Cardiac muscle cell (in vitro differentiated cells and primary cell): ENCODE measurements around the gene CARMIL3. TPM values are rescaled to one million over a fixed set of nuclear protein-coding genes. Genes with fewer than 3 reads are reported as not detected.
"Not testable (repeated sequence)": the region's sequence is repeated elsewhere in the genome, so short reads cannot be mapped to it uniquely, and the experiment has no call there.

Source experiments
- DNase-seq, 2 donors: peaks; one replicate each; pipeline versions ENCODE4 v3.0.0 to v3.0.0-alpha.2; 2010 to 2017; ENCODE audit warnings: low read depth in 1 of 2, low spot score in 1 of 2
- H3K27ac ChIP-seq: fragments of 200-600 bp; sonication (generic); 2 replicates; pipeline ENCODE4 v1.5.1; 2016
- H3K27me3 ChIP-seq: fragments of 200-600 bp; sonication (generic); 2 replicates; pipeline ENCODE4 v1.6.0; 2016; ENCODE audit warnings: control low read depth
- H3K36me3 ChIP-seq: fragments of 200-600 bp; sonication (generic); 2 replicates; pipeline ENCODE4 v1.5.1; 2016; ENCODE audit warnings: control low read depth
- H3K4me1 ChIP-seq: fragments of 200-600 bp; sonication (generic); 2 replicates; pipeline ENCODE4 v1.8.1; 2017; ENCODE audit warnings: low read depth, mild to moderate bottlenecking, mixed run types
- H3K4me3 ChIP-seq: fragments of 200-600 bp; sonication (generic); 2 replicates; pipeline ENCODE4 v1.5.1; 2016; ENCODE audit warnings: mild to moderate bottlenecking
- H3K9me3 ChIP-seq: fragments of 200-600 bp; sonication (generic); 2 replicates; pipeline ENCODE4 v1.5.1; 2017; ENCODE audit warnings: low read depth, mild to moderate bottlenecking, control low read depth
- polyA plus RNA-seq: library from polyadenylated mRNA; unstranded; fragments of >200 nt; fragmentation: Nextera tagmentation; extraction: Ambion mirVana; gene quantifications from 2 replicates; pipeline ENCODE4 v1.2.1, GENCODE V29; 2016
- total RNA-seq: library from RNA; depleted of rRNA; stranded (reverse); fragments of >200 nt; gene quantifications from 2 replicates; pipeline ENCODE4 v1.2.3, GENCODE V29; 2016
- TF ChIP-seq, protein P1 (sequence below): IDR thresholded peaks from 2 replicates; pipeline ENCODE4 v1.5.1; 2012; ENCODE audit warnings: low read depth, mild to moderate bottlenecking, low read length

Gene CARMIL3, protein sequence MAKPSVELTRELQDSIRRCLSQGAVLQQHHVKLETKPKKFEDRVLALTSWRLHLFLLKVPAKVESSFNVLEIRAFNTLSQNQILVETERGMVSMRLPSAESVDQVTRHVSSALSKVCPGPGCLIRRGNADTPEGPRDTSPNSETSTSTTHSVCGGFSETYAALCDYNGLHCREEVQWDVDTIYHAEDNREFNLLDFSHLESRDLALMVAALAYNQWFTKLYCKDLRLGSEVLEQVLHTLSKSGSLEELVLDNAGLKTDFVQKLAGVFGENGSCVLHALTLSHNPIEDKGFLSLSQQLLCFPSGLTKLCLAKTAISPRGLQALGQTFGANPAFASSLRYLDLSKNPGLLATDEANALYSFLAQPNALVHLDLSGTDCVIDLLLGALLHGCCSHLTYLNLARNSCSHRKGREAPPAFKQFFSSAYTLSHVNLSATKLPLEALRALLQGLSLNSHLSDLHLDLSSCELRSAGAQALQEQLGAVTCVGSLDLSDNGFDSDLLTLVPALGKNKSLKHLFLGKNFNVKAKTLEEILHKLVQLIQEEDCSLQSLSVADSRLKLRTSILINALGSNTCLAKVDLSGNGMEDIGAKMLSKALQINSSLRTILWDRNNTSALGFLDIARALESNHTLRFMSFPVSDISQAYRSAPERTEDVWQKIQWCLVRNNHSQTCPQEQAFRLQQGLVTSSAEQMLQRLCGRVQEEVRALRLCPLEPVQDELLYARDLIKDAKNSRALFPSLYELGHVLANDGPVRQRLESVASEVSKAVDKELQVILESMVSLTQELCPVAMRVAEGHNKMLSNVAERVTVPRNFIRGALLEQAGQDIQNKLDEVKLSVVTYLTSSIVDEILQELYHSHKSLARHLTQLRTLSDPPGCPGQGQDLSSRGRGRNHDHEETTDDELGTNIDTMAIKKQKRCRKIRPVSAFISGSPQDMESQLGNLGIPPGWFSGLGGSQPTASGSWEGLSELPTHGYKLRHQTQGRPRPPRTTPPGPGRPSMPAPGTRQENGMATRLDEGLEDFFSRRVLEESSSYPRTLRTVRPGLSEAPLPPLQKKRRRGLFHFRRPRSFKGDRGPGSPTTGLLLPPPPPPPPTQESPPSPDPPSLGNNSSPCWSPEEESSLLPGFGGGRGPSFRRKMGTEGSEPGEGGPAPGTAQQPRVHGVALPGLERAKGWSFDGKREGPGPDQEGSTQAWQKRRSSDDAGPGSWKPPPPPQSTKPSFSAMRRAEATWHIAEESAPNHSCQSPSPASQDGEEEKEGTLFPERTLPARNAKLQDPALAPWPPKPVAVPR (N-terminal part only)
- total RNA-seq (0.06 and 0.85 TPM in 2 replicates), polyA plus RNA-seq (0.05 and 0.22 TPM in 2 replicates)

DNA sequence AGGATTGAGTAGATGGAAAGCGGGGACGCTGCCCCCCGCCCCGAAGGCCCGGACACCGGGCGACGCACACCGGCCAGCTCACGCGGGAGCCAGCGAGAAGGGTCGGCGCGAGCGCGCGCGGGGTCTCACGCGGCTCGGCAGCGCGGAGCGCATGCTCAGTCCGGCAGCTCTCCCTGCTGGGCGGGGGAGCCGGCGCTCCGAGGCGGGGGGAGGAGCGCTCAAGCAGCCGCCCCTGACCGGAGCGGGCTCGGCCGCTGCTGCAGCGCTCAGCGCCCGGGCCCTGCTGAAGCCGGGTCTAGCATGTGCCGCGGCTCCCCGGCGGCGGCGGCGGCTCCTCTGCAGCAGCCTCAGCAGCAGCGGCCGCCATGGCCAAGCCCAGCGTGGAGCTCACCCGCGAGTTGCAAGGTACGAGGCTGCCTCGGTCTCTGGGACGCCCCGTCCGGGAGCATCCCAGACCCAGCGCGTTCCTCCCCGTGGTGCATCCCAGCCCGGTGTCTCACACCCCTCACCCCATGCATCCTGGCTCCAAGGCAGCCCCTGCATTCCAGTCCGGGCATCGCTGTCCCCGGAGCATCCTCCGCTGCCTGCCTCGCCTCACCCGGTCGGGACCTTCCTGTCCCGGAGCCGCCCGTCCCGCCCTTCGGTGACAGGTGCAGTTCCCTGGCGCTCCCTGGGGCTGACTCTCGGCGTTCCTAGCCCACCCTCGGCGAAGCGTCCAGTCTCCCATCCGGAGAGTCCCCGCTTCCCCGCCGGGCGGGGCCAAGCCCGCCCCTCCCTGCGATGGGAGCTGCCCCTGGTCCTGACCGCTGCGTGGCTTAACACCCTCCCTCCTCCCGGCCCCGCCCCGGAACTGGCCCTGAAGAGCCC lies at the start of gene CARMIL3:
TSS of gene CARMIL3 (plus strand) at position 221 of the 867 bp plus-strand sequence. CDS start at position 366, 145 bp downstream.
- Histone ChIP-seq H3K4me3 (peak within 1 kb of the TSS; percentile 41), H3K9me3 (no peaks in the 10 kb centered on the region), H3K27ac (no peak within 1 kb of the TSS), H3K27me3 (no peaks in the 10 kb centered on the region), H3K36me3 (no peaks in the 10 kb centered on the region), H3K4me1 (no peaks in the 10 kb centered on the region)
- peak; percentile 61 to 84 for DNase-seq
- TF ChIP-seq, protein P1, sequence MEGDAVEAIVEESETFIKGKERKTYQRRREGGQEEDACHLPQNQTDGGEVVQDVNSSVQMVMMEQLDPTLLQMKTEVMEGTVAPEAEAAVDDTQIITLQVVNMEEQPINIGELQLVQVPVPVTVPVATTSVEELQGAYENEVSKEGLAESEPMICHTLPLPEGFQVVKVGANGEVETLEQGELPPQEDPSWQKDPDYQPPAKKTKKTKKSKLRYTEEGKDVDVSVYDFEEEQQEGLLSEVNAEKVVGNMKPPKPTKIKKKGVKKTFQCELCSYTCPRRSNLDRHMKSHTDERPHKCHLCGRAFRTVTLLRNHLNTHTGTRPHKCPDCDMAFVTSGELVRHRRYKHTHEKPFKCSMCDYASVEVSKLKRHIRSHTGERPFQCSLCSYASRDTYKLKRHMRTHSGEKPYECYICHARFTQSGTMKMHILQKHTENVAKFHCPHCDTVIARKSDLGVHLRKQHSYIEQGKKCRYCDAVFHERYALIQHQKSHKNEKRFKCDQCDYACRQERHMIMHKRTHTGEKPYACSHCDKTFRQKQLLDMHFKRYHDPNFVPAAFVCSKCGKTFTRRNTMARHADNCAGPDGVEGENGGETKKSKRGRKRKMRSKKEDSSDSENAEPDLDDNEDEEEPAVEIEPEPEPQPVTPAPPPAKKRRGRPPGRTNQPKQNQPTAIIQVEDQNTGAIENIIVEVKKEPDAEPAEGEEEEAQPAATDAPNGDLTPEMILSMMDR = no peak

DNA sequence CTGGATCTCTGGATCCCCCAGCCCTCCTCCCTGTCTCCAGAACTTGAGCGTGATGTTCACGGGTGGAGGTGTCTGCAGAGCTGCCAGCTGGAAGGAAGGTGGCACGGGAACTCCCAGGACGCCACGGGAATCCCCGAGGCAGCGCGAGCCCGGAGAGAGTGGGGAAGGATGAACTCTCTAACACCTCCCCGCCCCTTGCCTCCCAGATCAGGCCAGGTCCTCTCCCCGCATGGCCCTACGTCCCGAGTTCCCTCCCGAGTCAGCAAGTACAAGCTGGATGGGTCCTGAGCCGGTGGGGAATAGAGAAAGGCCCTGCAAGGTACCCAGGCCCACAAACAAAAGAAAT lies 45.4 kb upstream of the CARMIL3 start:
- not testable (repeated sequence) for DNase-seq, H3K4me1 ChIP-seq, H3K9me3 ChIP-seq, H3K36me3 ChIP-seq, H3K27ac ChIP-seq, H3K27me3 ChIP-seq
- peak overlapping the region; percentile 12 for H3K4me3 ChIP-seq

DNA sequence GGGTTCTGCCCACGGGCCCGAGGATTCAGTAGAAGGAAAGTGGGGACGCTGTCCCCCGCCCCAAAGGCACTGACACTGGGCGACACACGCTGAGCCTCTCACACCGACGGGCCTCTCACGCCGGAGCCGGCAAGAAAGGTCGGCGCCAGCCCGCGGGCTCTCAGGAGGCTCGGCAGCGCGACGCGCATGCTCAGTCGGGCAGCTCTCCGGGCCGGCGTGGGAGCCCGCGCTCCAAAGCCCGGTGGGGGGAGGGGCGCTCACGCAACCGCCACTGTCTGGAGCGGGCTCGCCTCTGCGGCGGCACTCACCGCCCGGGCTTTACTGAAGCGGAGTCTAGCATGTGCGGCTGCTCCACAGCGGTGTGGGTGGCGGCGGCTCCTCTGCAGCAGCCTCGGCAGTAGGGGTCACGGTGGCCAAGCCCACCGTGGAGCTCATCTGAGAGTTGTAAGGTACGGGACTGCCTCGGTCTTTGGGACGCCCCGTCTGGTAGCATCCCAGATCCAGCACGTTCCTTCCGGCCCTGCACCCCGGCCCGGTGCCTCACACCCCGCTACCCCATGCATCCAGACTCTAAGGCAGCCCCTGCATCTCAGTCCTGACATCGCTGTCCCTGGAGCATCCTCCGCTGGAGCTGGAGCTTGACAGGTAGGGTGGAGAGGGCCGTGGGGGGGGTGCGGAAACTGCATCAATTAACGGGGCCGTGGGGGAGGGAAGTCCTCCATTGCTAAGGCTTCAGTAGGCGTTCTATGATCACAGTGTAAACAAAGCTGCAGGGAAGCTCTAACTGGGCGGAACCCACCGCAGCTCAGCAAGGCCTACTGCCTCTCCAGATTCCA lies 44.8 kb upstream of the CARMIL3 start:
- not testable (repeated sequence) for H3K9me3 ChIP-seq, H3K27ac ChIP-seq, H3K36me3 ChIP-seq, H3K27me3 ChIP-seq, H3K4me1 ChIP-seq
- DNase-seq = peak; percentile 6 to 67
- peak overlapping the region; percentile 12 for H3K4me3 ChIP-seq

DNA sequence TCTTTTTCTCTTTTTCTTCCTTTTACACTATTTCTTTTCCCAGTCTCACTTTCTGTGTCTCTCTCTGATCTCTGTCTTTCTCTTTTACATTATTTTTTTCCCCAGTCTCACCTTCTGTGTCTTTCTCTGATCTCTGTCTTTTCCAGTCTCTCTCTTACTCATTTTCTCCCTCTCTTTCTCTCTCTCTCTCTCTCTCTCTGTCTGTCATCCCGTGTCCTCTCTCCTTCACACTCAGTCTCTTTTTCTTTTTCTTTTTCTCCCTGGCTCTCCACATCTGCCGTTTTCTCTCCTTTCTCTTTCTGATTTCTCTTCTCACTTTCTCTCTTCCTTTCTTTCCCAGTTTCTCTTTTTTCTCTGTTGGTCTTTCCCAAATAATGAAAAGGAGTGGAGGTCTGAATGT lies 40.8 kb upstream of the CARMIL3 start:
- H3K27me3 ChIP-seq = no peaks in the 10 kb centered on the region
- TF ChIP-seq, protein P1 = no peak
- H3K9me3 ChIP-seq = no peaks in the 10 kb centered on the region
- no peak overlapping the region for H3K4me3 ChIP-seq
- no peaks in the 10 kb centered on the region for H3K4me1 ChIP-seq
- DNase-seq = no peak
- H3K36me3 ChIP-seq = no peaks in the 10 kb centered on the region
- H3K27ac ChIP-seq = no peak overlapping the region

DNA sequence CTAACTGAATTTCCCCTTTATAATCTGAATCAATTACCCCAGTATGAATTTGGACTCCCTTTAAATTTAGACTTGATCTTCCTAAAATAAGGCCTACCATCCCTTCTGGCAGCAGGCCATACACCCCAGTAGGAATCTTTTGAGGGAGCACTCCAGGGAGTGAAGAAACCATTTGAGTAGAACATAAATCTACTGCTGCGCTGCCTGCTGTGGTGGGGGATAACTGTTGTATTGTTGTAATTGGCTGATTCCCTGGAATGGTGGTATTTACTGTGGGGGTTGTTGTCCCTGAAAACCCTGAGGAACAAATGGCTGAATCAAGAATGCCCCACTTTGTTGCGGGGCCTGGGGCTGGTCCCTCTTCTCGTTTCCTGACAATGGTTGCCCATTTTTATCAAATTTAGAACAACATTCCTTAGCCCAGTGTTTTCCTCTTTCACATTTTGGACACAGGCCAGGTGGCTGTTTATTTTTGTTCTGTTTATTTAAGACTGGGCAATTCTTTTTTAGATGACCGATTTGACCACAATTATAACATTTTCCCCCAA lies 39.0 kb upstream of the CARMIL3 start:
- DNase-seq, H3K27me3 ChIP-seq, H3K9me3 ChIP-seq, H3K36me3 ChIP-seq, H3K27ac ChIP-seq, H3K4me3 ChIP-seq, H3K4me1 ChIP-seq: not testable (repeated sequence)
